Hepatocyte (in vitro differentiated cells): ENCODE measurements around the gene LDLRAD4.

Experiments used
- CTCF ChIP-seq: fragments of 200-600 bp; sonication (generic); IDR thresholded peaks from 2 replicates; pipeline ENCODE4 v1.5.1; 2016; ENCODE audit warnings: antibody characterized with exemption, mild to moderate bottlenecking; ENCODE audit not compliant: poor library complexity
- EZH2phosphoT487 ChIP-seq: fragments of 200-600 bp; sonication (generic); IDR thresholded peaks from one replicate; pipeline ENCODE4 v1.6.1; 2018; ENCODE audit warnings: antibody characterized with exemption, mild to moderate bottlenecking, low read depth, moderate library complexity; ENCODE audit not compliant: unreplicated experiment, severe bottlenecking

GRCh38 chr18:13622751-13623150, 404.2 kb downstream of the LDLRAD4 start:
- TF ChIP-seq CTCF (no peak), EZH2phosphoT487 (no peak)
